ENCODE measurements around the gene TCERG1L.

Gene TCERG1L

DNA sequence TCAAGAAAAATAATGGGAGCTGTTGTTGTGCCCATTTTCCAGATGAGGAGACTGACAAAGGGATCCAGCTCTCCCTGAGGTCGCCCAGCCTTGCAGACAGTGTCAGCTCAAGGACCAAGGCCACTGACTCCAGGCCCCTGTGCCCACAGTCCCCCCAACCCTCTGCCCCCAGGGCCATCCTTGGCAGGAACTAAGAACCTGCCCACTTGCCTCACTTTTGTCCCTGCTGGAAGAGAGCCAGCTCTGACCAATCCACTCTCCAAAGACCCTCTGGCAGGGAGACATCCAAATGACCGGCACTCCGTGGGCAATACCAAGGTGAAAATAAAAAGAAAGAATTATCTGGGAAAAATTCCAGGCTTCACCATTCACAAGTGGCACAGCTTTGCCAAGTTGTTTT is 101.3 kb downstream of the TCERG1L start:
- no peak for DNase-seq (ENCODE audit: low read depth in 1 of 2, low spot score in 1 of 2)

DNA sequence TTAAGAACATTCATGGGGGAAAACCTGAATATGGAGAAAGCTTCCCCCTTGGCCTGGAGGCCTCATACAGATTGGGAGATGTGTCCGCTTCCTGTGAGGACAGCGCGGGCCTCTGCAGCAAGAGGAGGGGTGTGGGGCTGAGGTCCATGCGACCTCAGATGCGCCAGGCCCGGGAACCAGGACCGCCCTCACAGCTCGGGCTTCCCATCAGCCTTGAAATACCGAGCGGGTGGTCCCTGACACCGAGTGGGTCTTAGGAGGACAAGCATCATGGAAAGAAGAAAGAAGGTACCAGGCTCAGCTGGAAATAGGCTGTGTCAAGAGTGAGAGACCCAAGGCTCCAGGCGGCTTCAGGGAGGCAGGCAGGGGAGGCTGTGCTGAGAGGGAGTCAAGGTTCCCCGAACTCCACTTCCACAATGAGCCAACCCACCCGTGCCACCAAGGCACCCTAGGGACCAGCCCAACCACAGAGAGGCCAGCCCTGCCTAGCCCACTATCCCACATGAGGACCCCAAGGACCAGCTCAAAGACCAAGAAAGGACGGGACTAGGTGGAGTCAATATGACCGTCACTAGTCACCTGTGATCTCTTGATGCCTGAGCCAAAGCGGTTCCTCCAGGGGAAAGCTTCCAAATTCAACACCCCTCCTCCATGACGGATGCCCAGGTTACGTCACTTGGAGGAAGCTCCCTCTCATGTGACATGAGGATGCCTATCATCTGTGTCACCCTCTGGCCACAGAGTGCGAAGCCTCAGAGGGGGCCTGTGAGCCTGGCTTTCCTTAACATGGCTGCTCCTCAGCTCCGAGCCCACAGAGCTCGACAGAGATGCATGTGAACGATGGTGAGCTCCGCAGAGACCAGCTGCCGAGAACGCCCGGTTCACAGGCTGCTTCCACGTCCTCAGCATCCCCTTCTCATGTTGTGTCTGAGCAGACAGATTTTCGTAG is 103.7 kb downstream of the TCERG1L start:
- no peak for DNase-seq (ENCODE audit: low read depth in 1 of 2, low spot score in 1 of 2)

DNA sequence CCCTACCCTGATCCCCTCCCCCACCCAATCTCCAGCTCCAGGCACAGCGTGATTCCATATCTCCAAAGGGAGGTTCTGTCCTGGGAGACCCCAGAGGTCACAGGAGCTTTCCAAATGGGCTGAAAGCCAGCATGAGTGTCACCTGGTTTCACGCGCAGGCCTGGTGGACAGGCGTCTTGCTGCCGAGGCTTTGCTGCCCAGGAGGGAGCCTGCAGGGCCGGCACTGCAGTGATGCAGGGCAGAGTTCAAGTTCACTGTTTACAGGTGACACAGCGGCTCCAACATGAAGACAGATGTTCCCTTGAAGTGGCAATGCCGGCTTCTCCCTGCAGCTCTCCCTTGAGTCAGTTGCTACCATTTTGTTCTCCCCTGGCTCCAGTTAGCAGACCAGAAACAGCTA is 104.3 kb downstream of the TCERG1L start:
- DNase-seq (ENCODE audit: low read depth in 1 of 2, low spot score in 1 of 2): no peak

DNA sequence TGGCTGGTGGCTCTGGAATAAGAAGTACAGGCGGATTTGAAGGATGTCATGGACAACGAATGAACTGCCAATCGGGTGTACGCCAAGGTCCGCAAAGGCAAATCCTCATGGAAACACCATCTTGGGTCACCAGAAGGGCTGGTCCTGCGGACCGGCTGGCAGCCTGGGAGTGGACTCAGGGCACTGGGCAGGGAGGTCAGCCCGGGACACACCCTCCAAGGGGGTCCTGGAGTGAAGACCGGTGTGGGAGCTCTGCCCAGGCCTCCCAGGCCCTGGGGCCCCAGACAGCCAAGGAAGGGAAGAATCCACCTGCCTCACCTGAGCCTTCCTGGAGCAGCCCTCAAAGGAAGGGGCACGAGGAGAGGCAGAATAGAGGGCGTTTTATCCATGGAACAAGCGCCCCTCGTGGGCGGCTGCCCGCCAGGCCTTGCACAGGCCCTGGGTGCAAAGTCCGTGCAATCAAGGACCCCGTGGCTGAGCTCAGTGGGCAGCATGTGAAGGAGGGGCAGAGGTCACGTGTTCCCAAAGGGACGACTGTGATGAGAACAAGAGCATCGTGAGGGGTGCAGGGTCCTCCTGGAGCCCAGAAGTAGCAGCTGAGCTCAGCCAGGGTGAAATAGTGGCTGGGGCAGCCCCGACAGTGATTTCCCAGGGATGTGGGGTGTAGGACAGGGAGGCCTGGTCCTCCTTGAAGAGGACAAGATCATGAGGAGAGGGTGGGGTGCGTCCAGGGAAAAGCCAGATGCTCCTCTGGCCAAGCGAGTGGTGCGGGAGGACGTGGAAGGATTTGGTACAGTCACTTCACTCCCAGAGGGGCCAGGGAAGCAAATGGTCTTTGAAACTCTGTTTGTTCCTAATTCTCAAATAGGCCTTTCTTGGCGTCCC is 105.2 kb downstream of the TCERG1L start:
- no peak for DNase-seq (ENCODE audit: low read depth in 1 of 2, low spot score in 1 of 2)

DNA sequence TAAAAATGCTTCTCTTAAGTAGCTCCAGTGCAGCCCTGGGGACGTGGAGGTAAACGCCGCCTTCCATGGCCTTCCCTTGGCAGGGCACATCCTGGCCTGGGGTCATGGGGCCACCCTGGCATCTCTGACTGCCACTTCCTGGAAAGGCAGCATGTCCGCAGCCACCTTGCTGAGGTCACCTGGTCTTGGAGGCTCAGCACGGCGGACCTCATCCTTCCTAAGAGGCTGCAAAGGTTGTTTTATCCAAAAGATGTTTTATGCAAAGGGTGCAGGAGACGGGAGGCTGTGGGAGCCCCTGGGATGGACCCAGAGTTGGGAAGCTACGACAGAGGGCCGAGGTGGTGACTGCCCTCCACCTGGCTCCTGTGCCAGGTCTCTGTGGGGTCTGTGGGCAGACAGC is 106.0 kb downstream of the TCERG1L start:
- no peak for DNase-seq (ENCODE audit: low read depth in 1 of 2, low spot score in 1 of 2)

DNA sequence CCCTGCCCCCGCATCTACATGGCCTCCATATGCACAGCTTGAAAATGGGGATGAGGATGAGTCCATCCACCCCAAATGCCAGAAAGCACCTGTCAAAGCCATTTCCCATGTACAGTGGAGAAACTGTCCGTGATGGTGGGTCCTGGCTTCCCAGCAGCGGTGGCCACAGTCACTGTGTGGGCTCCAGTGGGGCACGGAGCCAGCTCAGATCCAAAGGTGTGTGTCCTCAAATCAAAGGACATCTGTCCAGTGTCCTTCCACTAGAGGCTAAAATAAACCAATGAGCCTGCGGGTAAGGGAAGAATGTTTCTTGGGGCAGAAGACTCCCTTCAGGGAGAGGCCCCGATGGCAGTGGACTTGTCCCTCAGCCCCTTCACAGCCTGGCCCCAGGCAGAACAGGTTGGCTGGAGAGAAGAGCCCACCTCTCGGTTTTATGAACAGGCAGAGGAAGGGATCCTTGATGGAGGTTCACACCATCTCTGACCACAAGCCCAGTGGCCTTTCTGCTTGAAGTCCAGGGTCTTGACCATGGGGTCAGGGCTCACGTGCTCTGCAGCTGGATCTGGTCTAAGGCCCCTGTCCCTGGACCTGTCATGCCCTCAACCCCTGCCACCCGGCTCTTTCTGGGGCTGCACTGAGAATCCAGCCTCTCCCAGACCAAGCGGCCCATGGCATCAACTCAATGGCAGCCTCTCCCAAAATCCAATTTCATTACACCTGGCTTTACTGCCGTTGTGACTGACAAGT is 106.9 kb downstream of the TCERG1L start:
- DNase-seq (ENCODE audit: low read depth in 1 of 2, low spot score in 1 of 2): no peak

DNA sequence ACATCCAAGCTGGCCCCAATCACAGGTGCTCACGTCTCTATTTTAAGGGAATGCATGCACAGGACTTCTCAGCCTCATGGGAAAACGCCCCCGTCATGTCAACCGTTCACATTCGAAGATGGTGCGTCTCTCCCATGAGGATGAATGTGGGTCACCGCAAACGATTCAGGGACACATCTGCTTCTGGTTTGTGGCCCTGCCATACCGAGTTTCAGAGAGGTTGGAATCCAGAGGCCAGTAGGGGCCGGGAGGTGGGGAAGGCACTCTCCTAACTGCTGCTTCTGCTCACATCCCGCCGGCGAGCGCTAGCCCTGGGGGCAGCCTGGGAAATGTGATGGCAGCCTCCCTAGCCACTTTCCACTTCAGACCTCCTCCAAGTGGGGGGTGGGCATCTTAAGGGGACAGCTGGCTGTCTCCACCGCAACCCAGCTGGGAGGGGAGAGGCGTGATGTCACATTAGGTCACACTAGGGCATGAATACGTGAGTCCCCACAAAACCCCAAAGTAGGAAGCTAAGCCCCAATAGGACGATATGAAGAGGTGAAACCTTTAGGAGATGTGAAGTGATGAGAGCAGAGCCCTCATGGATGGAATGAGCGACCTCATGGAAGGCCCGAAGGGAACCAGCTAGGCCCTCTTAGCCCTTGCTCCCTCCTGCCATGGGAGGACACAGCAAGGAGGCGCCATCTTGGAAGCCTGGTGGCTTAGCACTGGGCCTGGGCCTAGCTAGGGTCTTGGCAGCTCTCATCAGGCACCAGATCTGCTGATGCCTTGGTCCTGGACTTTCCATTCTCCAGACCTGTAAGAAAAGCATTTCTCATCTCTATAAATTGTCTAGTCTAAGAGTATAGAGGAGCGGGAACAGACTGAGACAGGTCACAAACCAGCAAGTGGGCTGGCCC is 107.8 kb downstream of the TCERG1L start:
- DNase-seq (ENCODE audit: low read depth in 1 of 2, low spot score in 1 of 2): no peak

DNA sequence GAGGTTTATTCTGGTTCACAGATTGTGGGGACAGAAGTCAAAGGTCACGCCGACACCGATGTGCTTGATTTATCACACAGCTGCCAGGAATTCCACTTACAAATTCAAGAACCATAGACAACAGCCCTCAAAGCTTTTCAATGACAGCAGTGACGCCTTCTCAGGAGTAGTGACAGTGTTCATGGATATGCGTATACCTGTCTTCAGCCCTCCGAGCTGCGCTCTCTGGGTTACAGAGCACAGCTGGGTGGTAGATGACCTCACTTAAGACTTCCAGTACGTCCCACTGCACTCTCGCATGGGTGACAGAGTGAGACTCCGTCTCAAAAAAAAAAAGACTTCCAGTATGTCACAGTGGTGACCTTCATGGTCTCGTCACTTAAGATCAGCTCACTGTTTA is 108.5 kb downstream of the TCERG1L start:
- no peak for DNase-seq (ENCODE audit: low read depth in 1 of 2, low spot score in 1 of 2)

DNA sequence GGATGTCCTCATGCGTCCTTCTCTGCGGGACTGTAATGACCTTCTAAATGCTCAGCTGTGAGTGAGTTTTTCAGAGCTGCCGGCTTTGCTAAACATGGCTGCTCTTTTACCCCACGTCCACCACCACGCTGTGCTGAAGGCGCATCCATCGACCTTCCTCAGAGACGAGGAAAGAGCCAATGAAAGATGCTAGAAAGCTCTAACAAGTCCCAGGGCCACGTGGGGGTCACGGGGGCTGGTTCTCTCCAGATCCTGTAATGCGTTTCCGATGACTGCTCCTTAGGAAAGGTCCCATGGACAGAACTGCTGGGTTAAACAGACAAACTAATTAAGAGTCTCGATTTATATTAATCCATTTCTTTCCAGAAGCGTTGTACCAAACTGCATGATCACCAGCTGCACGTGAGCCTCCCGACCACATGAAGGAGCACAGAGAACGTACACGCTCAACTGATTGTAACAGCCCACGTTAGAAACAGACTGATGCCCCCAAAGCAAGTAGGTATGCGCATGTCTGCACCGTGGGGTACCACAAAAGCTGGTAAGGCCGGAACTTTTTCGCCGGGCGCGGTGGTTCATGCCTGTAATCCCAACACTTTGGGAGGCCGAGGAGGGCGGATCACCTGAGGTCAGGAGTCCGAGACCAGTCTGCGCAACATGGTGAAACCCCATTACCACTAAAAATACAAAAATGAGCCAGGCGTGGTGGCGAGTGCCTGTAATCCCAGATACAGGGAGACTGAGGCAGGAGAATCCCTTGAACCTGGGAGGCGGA is 109.6 kb downstream of the TCERG1L start:
- DNase-seq (ENCODE audit: low read depth in 1 of 2, low spot score in 1 of 2): no peak

DNA sequence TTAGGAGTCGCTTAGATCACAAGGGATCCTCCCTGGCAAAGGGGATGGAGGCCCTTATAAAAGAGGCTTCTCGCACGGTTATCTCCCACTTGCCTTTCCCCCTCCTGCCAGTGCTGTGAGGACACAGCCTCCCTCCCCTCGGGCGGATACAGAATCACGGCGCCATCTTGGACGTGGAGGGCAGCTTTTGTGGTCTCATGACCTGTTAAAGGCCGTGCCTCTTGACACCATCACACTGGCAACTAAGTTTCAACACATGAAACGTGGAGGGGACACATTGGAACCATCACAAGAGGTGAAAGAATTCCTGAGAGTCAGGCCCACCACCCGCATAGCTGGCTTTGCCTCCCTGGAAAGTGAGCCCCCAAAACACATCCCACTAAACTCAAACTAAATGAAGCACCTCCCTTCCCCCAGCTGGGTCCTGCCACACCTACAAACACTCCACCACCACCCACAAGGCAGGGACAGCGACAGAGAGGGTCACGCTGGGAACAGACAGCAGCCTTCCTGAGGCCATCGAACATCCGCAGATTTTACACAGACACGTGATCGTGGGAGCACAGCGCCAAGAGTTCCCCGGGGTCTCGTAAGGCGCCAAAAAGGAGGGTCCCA is 110.6 kb downstream of the TCERG1L start:
- no peak for DNase-seq (ENCODE audit: low read depth in 1 of 2, low spot score in 1 of 2)

DNA sequence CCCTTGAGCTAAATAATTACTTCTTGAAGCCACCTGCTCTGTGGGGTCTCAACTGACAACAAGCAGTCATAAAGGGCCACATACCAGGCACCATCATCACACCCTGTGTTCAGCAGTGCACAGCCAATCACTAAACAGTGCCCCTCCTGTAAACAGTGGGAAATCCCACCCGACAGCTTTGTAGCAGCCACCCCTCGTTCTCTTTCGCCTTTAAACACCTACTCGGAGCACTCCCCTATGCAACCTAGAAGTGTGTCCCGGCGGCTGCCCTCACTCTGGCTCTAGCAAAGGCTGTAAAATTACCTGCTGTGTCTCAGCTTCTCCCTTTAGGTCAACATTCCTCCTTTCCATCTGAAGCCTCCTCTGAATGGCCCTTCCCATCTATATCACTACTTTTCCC is 111.9 kb downstream of the TCERG1L start:
- no peak for DNase-seq (ENCODE audit: low read depth in 1 of 2, low spot score in 1 of 2)

DNA sequence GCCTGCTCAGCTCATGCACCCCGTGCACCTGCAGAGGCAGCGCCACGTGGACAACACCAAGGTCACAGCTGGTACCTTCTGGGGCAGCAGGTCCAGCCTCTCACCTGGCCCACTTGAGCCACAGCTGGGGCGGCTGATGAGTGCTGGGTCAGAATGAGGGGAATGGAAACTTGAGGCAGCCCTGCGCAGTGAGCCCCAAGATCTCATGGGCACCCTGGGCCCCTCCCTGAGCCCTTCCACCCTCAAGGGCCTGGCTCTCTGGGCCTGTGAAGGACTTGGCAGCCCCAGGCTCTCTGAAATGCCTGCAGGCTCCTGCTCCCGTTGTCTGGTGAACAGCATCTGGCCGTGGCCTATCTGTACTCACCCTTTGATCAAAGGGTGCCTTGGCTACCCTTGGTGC is 112.7 kb downstream of the TCERG1L start:
- DNase-seq (ENCODE audit: low read depth in 1 of 2, low spot score in 1 of 2): no peak

DNA sequence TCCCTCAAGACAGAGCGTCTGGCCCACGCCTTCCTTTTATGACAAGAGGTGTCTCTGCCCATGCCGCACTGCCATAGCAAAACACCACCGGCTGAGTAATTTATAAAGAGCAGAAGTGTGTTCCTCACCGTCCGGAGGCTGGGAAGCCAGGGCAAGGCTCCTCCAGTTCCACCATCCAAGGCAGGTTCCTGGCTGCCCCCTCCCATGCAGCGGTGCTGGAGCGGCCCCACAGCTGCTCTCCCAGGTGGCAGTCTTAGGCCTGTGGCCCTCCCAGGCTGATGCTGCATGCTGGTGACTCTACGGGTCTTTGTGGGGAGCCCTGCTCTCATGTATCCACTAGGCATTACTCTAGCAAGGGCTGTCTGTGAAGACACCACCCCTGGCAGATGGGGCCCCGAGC is 113.1 kb downstream of the TCERG1L start:
- no peak for DNase-seq (ENCODE audit: low read depth in 1 of 2, low spot score in 1 of 2)

DNA sequence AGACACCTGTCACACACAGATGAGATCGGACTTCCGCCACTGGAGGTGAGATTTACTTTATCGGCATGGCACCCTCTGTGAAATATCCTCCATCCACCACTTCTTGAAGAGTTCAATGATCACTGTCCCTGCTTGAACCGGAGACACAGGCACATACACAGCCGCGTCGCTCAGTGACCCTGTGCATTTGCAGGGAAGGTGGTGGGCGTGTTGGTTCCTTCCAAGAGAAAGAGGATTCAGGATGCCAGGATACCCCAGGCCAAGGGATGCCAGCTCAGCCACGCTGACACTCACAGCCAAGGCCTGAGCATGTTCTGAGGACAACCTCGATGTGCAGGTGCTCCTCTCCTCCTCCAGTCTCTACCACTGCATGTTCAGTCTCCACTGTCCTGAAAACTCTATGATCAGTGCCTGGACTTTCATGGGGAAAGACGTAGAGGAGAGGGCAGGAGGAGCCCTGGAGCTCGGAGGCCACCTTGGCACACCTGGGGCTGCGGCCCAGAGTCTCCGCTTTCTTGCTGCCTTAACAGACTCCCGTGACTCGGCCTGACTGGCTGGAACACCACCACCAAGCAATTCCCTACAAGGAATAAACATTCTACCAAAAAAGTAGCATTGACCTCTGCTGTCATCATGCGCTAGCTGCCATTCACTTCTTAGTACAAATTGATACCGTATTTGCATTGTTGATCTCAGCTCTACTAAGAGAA is 115.2 kb downstream of the TCERG1L start:
- no peak for DNase-seq (ENCODE audit: low read depth in 1 of 2, low spot score in 1 of 2)

DNA sequence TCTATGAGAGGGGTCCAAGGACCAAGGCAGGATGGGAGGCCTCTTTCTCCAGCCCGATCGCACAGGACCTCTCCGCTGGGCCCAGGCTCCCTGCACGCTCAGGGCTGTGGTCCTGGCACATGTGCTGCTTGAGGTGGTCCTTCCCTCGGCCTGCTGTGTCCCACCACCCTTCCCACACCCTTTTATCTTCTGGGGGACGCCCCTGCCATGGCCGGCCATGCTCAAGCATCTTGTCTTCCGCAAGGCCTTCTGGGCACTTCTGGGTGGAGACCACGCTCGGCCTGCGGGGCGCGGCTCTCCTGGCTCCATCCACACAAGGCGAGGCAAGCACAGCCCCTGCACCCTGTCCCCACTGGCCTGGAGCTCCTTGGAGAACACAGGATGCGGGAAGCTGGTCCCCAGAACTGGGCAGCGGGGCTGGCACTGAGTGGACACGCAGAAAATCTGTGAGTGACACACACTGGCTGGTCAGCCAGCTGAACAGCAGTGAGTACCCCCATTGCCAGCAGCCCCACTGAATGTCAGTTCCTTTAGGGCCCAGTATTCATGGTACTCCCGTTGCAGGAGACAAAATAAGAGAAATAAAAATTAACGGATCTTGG is 115.9 kb downstream of the TCERG1L start:
- no peak for DNase-seq (ENCODE audit: low read depth in 1 of 2, low spot score in 1 of 2)

DNA sequence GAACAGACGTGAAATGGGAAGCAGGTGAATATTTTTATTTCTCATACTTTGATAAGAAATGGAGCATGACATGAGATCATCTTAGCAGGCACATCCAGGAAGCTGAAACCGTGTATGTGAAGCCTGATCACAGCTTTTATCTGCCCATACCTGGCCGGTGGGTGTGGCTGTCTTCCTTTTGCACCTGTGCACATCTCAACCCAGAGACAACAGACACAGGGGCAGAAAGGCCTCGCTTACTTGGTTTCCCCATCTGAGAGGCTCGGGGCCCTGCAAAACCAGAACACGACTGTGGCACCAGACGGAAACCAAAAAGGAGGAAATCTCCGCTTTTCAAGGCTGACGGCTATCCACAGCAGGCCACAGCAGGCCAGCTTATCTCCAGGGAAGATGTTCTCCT is 116.4 kb downstream of the TCERG1L start:
- no peak for DNase-seq (ENCODE audit: low read depth in 1 of 2, low spot score in 1 of 2)

DNA sequence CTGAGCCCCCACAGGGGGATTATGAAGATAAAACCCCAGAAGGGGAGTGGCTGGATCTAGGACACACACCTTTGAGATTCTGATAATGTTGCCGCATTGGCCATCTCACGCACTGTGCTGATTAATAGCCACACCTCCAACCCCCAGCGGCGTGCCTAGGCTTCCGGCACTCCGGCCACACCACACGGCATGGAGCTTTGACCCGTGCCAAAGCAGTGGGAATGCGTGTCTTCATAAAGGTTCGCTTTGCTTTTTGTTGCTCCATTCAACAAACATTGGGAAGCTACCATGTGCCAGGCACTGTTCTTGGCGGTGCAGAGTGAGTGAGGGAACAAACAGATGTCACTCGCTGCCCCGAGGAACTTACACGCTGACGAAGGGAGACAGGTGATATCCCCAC is 117.6 kb downstream of the TCERG1L start:
- DNase-seq (ENCODE audit: low read depth in 1 of 2, low spot score in 1 of 2): no peak

DNA sequence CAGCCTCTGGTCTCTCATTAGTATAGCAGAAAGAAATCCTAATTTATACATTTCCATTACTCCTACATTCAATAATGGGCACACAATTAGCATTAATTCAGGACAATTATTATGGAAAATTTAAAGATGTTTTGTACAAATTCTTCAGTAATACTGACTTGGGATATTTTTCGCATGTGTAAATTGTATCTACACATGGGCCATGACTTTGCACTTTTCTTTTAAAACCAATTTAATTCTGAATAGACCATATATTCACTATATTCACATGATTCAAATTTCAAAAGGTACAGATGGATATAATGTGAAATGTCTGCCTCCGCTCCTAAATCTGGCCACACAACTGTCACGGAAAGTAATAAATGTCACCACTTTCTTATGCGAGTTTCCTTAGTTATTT is 123.0 kb downstream of the TCERG1L start:
- no peak for DNase-seq (ENCODE audit: low read depth in 1 of 2, low spot score in 1 of 2)

All from stimulated activated CD4-positive, alpha-beta T cell treated with anti-CD3 and anti-CD28 coated beads, Interleukin-15, amount 100 ng/mL, for 1 hour (primary cell).